GM12873 (cell line): ENCODE data around the gene C9orf50.

Source experiments
- TF ChIP-seq, protein P1 (sequence below): IDR thresholded peaks from 2 replicates; pipeline ENCODE4 v1.5.1; 2012; ENCODE audit warnings: low read depth, mild to moderate bottlenecking, moderate library complexity, low read length, control low read depth; ENCODE audit not compliant: insufficient read depth; ENCODE audit errors: missing control alignments

C9orf50 gene

DNA sequence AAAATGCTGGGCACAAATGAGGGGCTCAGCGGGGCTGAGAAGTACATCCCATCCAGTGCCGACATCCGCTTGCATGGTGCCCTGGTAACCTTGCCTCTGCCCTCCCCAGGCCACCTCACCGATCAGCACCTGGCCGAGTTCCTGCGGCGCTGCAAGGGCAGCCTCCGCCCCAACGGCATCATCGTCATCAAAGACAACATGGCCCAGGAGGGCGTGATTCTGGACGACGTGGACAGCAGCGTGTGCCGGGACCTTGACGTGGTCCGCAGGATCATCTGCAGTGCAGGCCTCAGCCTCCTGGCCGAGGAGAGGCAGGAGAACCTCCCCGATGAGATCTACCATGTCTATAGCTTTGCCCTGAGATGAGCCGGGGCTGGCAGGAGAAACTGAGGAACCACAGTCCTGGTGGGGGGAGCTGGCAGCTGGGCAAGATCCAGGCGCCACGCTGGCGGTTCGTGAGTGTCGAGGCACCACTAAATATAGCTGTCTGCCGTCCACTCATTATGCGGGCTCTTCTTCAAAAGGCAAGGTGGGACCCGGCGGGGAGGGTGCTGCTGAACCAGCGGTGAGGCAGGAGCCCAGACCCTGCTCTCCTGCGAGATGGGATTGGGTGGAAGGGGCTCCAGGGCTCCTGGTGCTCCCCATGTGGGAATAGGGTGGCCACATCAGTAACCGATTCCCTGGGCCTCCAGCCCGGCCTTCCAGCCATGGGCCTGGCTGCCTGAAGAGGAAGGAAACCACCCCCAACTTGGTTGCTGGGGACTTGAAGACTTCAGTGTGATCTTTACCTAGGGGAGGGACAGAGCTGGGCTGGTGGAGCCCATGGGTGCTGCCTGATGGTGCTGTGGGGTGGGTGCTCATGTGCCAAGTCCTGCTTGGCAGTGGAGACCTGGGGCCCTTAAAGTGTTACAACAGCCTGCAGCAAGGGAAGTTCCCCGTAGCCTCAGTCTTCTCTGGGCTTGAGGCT is 14.5 kb upstream of the C9orf50 start:
- TF ChIP-seq, protein P1, sequence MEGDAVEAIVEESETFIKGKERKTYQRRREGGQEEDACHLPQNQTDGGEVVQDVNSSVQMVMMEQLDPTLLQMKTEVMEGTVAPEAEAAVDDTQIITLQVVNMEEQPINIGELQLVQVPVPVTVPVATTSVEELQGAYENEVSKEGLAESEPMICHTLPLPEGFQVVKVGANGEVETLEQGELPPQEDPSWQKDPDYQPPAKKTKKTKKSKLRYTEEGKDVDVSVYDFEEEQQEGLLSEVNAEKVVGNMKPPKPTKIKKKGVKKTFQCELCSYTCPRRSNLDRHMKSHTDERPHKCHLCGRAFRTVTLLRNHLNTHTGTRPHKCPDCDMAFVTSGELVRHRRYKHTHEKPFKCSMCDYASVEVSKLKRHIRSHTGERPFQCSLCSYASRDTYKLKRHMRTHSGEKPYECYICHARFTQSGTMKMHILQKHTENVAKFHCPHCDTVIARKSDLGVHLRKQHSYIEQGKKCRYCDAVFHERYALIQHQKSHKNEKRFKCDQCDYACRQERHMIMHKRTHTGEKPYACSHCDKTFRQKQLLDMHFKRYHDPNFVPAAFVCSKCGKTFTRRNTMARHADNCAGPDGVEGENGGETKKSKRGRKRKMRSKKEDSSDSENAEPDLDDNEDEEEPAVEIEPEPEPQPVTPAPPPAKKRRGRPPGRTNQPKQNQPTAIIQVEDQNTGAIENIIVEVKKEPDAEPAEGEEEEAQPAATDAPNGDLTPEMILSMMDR = no peak

DNA sequence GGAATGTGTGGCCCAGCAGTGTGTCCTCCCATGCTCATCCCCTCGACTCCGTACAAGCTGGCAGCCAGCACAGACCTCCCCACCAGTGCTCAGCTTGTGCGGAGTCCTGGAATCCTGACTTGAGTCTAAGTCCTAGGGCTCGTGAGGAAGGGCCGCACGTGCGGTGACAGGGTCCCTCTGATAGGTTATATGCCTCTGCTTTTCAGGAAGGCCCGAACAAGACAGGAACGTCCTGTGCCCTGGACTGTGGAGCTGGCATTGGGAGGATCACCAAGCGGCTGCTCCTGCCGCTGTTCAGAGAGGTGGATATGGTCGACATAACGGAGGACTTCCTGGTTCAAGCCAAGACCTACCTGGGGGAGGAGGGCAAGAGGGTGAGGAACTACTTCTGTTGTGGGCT is 12.9 kb upstream of the C9orf50 start:
- TF ChIP-seq, protein P1 = no peak

DNA sequence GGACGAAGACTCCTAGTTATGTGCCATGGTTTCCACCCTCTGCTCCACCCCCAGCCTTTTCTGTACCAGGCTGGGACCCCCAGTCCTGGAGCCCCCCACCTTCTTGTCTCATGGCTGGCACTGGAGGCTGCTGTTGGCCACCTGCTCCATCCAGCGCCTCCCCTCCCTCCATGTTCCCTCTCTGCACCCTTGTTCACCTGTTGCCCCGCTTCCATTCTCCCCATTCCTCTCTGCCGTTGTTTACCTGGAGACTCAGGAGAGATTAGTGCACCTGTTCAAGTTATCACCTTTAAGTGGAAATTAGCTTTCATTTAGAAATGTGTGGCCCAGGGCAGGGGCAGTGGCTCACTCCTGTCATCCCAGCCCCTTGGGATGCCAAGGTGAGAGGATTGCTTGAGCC is 12.3 kb upstream of the C9orf50 start:
- TF ChIP-seq, protein P1 = no peak

DNA sequence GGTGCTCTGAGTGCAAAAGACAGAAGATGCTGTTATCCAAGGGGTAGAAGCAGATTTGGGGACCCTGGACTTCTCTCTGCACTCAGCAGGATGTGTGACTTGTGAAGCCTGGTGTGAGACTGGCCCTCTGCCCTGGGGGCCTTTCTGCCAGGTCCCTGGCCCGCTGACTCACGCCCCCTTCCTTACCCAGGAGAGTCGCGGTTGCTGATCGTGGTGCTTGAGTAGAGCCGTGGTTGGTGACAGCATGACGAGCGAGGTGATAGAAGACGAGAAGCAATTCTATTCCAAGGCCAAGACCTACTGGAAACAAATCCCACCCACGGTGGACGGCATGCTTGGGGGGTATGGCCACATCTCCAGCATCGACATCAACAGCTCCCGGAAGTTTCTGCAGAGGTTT is 11.6 kb upstream of the C9orf50 start:
- TF ChIP-seq, protein P1 = no peak

DNA sequence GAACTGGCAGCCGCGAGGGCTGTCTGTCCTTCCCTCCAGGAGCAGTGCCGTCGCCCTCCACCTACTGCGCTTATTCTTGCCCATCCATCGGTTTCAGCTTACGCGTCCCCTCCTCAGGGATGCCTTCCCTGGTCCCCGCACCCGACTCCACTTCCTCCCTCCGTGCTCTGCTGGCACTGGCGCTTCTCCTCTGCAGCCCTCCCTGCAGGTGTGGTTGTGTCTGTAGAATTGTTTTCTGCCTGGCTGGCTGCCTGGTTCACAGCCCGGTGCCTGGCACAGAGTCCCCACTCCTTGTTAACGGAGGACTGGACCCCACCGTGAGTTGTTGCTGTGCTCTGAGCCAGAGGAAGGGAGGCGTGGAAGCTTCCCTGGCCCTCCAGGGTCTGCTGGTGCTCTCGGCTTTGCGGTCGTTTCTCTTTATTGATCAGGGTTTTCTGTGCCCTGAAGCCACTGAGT is 10.8 kb upstream of the C9orf50 start:
- TF ChIP-seq, protein P1 = no peak

DNA sequence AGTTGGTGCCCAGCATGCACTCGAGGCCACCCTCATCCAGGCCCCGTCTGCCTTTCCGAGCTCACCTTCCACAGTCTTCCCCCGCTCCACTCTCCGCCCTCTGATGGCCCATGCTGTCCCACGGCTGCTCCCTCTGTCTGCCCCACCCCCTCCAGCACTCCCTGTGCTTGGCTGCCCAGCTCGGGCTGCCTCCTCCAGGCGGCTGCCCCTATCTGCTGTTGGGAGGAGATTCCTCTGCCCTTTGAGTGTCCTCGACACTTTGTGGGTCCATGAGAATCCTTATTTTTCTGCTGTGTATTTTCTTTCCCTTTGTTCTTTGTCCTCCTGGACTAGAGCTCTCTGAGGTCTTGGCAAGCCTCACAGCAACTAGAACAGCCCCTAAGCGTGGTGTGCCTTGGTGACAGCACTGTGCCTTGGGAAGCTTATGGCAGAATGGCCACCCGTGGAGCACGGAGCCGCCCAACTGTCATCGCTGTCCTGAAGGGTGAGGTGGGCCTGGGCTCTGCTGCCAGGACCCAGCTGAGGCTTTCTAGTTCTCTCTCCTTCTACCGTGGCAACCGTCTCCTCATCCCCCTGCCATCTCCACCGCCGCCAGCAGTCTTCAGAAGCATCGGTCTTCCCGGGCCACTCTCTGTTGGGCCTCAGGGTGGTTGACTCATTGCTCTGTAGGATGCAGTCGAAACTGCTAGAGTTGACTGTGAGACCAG is 10.2 kb upstream of the C9orf50 start:
- TF ChIP-seq, protein P1 = no peak

DNA sequence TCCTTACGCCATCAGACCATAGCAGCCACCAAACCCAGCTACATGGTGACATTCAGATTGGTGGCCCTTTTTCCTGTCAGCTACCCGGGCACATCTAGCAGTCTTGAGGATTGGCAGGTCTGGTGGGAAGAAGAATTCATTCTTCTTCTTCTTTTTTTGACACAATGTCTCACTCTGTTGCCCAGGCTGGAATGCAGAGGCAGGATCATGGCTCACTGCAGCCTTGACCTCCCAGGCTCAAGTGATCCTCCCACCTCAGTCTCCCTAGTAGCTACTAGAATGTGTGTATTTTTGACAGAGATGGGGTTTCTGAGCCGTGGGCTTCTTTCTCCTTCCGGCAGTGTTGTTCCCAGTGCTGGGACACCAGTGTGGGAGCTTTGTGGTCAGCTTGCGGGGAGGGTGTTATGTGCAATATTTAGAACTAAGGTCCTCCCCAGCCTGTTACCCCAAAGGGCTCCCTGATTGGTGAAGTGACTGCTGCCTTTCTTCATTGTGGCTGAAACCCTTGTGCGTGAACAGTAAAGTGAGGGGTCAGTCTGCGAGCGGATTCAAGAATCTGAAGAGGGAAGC is 8.4 kb upstream of the C9orf50 start:
- TF ChIP-seq, protein P1 = no peak
